ENCODE data around the gene NARF.
"Not testable (repeated sequence)": the region's sequence is repeated elsewhere in the genome, so short reads cannot be mapped to it uniquely, and the experiment has no call there.

NARF gene

GRCh38 chr17:82492643-82493225 is 34.2 kb downstream of the NARF start:
- intact Hi-C loops (cut with DNase I) = loop anchor here (10.0 kb wide), 1 partner anchor 62 kb away; no protein-coding TSS in a partner anchor
- DNase-seq = no peak

GRCh38 chr17:82493226-82493781 is 34.8 kb downstream of the NARF start:
- intact Hi-C loops (cut with DNase I) = loop anchor here (10.0 kb wide), 1 partner anchor 61 kb away; no protein-coding TSS in a partner anchor
- DNase-seq = no peak

DNA sequence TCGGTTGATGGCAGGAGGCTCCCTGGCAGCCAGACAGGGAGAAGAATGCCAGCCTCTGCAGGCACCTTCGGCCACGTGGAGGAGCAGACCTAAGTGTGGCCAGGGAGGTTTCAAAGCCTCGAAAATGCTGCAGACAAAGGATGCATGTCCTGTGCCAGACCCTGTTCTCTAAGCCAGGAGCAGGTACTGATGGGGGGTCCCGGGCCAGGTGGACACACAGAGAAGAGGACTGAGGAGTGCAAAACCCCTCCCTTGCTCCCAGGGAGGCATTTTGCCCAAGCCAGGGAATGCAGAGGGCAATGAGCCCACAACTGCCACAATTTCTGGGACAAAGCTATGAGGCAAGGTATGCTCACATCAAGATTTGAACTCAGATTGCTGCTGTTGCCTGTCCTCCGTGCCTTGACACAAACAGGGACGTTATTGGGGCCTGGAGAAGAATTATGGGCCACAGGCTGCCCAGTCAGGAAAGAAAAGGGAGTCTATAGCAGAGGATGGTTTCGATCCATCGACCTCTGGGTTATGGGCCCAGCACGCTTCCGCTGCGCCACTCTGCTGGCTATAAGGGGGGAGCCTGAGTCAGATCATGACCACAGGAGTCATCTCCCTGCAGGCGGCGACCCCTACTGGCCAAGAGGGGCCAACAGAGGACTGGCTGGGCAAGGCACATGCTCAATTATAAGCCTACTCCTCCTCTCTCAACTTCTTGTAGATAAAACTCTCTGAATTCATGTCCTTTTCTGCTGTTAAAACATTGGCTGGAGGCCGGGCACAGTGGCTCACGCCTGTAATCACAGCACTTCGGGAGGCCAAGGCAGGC is 35.9 kb downstream of the NARF start:
- intact Hi-C loops (cut with DNase I) = loop anchor here (5.0 to 10.0 kb wide), 2 partner anchors 37 to 60 kb away; partner anchors contain the start of gene NARF

GRCh38 chr17:82495844-82496528 is 37.4 kb downstream of the NARF start:
- no peak for DNase-seq
- intact Hi-C loops (cut with DNase I) = loop anchor here (5.0 to 10.0 kb wide), 2 partner anchors 39 to 59 kb away; partner anchors contain the start of gene NARF

More for the DNA sequence above, 35.9 kb downstream of the NARF start:
- peak; percentile 82 to 98 (median 89) for DNase-seq

DNA sequence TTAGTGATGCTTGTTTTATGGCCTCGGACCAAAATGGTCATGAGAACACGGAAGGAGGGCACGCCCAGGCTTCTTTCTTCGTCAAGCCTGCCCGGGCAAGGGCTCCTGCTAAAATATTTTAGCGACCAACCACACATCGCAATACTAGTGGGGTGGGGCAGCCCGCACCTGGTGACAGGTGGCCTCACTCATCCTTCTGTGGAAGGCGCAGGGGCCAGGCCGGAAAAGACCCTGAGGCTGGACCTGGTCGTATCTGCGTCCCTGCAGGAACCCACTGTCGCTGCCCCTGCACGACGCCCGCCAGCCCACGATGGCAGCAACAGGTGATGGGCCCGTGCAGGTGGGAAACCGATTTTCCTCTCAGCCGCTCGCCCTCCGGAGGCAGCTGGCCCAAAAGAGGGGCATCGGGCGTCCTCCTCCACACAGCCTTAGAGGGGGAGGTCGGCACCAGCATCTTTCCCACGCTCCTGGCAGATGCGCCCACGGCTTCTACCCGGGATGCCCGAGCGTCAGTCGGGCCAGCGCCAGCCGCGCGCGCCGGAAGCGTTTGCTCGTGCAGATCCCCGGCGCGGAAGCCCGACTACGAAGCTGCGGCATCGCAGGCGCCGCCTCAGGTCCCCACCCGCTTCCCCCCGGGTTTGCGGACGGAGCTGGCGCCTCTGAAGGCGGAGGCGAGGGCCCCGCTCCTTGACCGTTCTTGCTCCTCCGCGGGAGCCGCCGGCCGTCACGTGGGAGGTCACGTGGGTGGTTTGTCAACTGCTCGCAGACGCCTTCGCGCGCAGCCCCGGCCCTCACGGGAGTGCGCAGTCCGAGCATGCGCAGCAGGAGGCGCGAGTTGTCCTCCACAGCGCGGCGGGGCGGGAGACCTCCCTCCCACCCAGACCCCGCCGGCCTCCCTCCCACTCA is 38.2 kb downstream of the NARF start:
- peak; percentile 93 to 100 (median 97) for DNase-seq

DNA sequence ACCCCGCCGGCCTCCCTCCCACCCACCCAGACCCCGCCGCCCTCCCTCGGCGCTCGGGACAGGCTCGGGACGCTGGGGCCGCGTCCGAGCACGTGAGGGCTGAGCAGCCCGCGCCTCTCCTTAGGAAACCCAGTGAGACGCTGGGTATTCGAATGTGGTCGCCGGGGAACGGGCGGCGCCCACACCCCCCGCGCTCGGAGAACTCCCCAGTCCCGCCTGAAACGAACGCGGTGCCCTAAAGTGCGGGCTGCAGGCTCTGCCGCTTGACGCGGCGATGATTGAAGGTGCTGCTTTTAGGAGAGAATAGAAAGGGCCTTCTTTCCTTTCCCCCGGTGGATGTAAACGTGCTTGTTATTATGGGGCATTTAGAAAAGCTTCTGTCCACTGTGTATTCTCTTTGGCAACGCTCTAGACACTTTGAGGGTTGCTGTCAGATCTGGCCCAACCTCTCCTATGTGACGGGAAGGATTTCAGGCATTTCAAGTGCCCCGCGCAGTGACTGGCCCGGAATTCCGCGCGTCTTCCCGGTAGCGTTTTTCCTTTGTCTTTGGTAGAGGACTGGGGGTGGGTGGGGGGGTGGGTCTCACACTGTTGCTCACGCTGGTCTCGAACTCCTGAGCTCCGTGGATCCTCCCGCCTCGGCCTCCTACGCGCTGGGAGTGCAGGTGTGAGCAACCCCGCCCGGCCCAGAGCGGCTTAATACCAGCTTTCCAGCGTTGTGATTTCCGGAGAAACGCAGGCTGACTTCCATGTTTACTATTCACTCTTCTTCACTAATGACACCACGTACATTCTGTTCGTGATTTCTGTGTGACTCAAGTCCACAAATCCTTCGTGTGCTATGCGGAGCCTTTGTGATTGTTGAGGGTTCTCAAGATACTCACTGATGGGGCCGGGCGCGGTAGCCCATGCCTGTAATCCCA is 39.2 kb downstream of the NARF start:
- intact Hi-C loops (cut with DNase I) = loop anchor here (5.0 to 10.0 kb wide), 2 partner anchors 40 to 57 kb away; partner anchors contain the start of gene NARF
- peak in 6 of 10 donors; percentile 27 to 89 (median 34) for DNase-seq

More for the DNA sequence above, 38.2 kb downstream of the NARF start:
- intact Hi-C loops (cut with DNase I) = loop anchor here (5.0 to 10.0 kb wide), 2 partner anchors 39 to 58 kb away; partner anchors contain the start of gene NARF

GRCh38 chr17:82502207-82502606 is 43.7 kb downstream of the NARF start:
- intact Hi-C loops (cut with DNase I) = no loop called here
- no peak for DNase-seq

DNA sequence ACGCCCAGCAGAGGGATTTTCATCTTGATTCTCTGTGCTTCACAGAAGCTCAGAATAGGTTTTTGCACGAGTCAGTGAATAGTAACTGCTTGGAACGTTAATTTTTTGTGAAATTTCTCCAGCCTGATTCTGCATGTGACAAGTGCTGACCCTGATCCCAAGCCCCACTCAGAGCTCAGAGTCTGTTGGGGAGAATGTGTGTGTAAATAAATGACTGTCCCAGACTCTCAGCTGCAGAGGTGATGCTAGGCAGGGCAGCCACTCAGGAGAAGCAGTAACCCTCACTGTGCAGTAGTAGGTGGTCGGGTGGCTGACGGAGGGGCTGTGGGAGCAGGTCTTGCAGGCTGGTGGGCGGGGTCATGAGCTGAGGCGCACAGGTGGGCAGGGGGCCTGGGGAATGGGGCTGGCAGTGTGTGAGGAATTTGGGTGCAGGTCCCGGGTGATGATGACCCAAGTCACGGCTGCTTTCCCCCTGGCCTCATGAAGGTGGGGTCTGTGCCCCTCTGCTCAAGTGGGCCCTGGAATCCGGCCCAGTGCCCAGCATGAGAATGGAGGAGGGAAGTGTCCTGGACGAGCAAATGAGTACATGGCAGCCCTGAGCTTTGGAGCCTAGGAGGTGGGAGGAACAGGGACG is 44.7 kb downstream of the NARF start:
- intact Hi-C loops (cut with DNase I) = no loop called here
- no peak for DNase-seq

DNA sequence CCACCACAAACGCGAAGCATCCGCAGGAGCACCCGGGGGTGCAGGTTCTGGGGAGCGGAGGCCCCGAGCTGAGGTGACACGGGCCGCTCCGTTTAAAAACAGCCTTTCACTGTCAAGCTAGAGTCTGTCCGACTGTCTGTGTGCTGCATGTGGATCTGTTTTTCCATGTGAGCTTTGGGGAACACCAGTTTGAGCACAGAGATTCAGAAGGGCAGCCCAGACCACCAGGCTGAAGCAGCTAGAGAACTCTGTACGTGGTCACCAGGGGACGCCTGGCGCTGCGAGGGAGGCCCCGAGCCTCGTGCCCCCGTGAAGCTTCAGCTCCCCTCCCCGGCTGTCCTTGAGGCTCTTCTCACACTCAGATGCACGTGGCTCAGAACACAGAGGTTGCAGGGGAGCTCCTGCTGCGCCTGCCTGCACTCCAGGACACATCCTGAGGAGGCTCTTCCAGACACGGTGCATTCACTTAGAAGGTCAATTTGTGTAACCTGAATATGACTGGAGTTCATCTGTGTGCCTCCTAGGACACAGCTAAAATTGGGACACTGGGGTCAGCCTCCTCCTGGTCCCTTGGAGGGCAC is 45.3 kb downstream of the NARF start:
- no peak for DNase-seq
- intact Hi-C loops (cut with DNase I) = no loop called here

- intact Hi-C loops (cut with DNase I) = no loop called here
- no peak for DNase-seq
Observed at GRCh38 chr17:82505296-82505695, 46.8 kb downstream of the NARF start.

- peak in 1 of 10 donors; percentile 18 for DNase-seq
- intact Hi-C loops (cut with DNase I) = not testable (repeated sequence)
Observed at GRCh38 chr17:82506402-82506801, 47.9 kb downstream of the NARF start.

- intact Hi-C loops (cut with DNase I) = no loop called here
- no peak for DNase-seq
Observed at GRCh38 chr17:82507631-82508175, 49.2 kb downstream of the NARF start.

- DNase-seq = peak in 1 of 10 donors; percentile 28
- intact Hi-C loops (cut with DNase I) = not testable (repeated sequence)
Observed at GRCh38 chr17:82511642-82512041, 53.1 kb downstream of the NARF start.

DNA sequence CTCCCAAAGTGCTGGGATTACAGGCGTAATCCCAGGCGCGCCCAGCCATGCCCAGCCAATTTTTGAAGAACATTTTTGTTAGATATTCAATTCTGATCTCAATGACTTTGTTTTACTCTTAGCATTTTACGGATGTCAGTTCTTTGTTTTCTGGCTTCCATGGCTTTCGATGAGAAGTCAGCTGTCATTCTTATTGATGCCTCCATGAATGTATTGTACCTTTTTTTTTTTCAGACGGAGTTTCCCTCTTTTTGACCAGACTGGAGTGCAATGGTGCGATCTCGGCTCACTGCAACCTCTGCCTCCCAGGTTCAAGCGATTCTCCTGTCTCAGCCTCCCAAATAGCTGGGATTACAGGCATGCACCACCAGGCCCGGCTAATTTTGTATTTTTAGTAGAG is 55.3 kb downstream of the NARF start:
- intact Hi-C loops (cut with DNase I); DNase-seq: not testable (repeated sequence)

DNA sequence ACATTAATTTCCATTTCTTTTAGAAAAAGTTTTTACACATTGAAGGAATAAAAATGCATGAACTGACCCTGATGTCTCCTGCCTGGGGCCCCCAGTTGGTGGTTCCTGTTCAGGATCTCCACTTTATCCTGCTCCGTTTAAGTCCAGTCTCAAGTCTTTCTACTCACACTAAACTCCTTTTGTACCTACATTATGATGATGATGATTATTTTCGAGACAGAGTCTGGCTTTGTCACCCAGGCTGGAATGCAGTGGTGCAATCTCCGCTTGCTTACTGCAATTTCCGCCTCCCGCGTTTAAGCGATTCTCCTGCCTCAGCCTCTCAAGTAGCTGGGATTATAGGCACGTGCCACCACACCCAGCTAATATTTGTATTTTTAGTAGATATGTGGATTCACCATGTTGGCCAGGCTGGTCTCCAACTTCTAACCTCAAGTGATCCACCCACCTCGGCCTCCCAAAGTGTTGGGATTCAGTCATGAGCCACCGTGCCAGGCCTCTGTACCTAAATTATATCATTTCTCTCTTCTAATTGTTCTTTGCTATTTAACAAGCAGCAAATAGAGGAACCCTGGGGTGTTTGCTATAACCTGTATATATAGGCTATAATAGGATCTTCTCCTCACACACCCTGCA is 58.8 kb downstream of the NARF start:
- intact Hi-C loops (cut with DNase I) = no loop called here

More for the DNA sequence above, 58.8 kb downstream of the NARF start:
- peak in 1 of 10 donors; percentile 13 for DNase-seq

Measured in posterior cingulate gyrus (tissue), 11 donors.